Neural progenitor cell (in vitro differentiated cells): ENCODE results near the gene SUGCT. TPM values are rescaled to one million over a fixed set of nuclear protein-coding genes. Genes with fewer than 3 reads are reported as not detected.
A peak's percentile ranks its signal among the peaks of the same experiment; 100 is the strongest.

ENCODE experiments used
- DNase-seq: peaks from one replicate; pipeline ENCODE4 v3.0.0-alpha.2; 2016; ENCODE audit warnings: low spot score
- H2AFZ ChIP-seq: fragments of 200-600 bp; sonication (generic); replicated peaks from 2 replicates; pipeline ENCODE4 v1.6.1; 2016; ENCODE audit warnings: antibody characterized with exemption
- H3F3A ChIP-seq: fragments of 200-600 bp; sonication (generic); 2 replicates; pipeline ENCODE4 v1.6.1; 2016; ENCODE audit warnings: antibody characterized with exemption, low read depth
- H3K27ac ChIP-seq: fragments of 200-600 bp; sonication (generic); 2 replicates; pipeline ENCODE4 v1.5.1; 2016; ENCODE audit warnings: mild to moderate bottlenecking
- H3K27me3 ChIP-seq: fragments of 200-600 bp; sonication (generic); 2 replicates; pipeline ENCODE4 v1.6.1; 2016; ENCODE audit warnings: mild to moderate bottlenecking, moderate library complexity
- H3K36me3 ChIP-seq: fragments of 200-600 bp; sonication (generic); 2 replicates; pipeline ENCODE4 v1.5.1; 2016
- H3K4me1 ChIP-seq: fragments of 200-600 bp; sonication (generic); 2 replicates; pipeline ENCODE4 v1.6.1; 2016; ENCODE audit warnings: mixed run types
- H3K4me2 ChIP-seq: fragments of 200-600 bp; sonication (generic); 2 replicates; pipeline ENCODE4 v1.6.1; 2016
- H3K4me3 ChIP-seq: fragments of 200-600 bp; sonication (generic); 2 replicates; pipeline ENCODE4 v1.5.1; 2016
- H3K79me2 ChIP-seq: fragments of 200-600 bp; sonication (generic); 2 replicates; pipeline ENCODE4 v1.6.1; 2016; ENCODE audit warnings: low read depth
- H3K9ac ChIP-seq: fragments of 200-600 bp; sonication (generic); 2 replicates; pipeline ENCODE4 v1.6.1; 2016
- H3K9me3 ChIP-seq: fragments of 200-600 bp; sonication (generic); 2 replicates; pipeline ENCODE4 v1.5.1; 2016; ENCODE audit warnings: low read depth
- H4K20me1 ChIP-seq: fragments of 200-600 bp; sonication (generic); 2 replicates; pipeline ENCODE4 v1.6.1; 2016; ENCODE audit warnings: low read depth
- H3K27ac Mint-ChIP-seq: 3 replicates; pipeline ENCODE4 v1.8.0; 2021; ENCODE audit warnings: mixed read lengths
- H3K27me3 Mint-ChIP-seq: 2 replicates; pipeline ENCODE4 v1.8.0; 2022; ENCODE audit warnings: low read depth, mild to moderate bottlenecking, inconsistent platforms, moderate library complexity, mixed read lengths; ENCODE audit not compliant: insufficient read depth
- H3K36me3 Mint-ChIP-seq: 3 replicates; pipeline ENCODE4 v1.8.0; 2021; ENCODE audit warnings: mixed read lengths
- H3K4me1 Mint-ChIP-seq: 3 replicates; pipeline ENCODE4 v1.8.0; 2021; ENCODE audit warnings: mixed read lengths
- H3K4me3 Mint-ChIP-seq: 3 replicates; pipeline ENCODE4 v1.8.0; 2021; ENCODE audit warnings: mild to moderate bottlenecking, moderate library complexity, mixed read lengths
- H3K9me3 Mint-ChIP-seq: 3 replicates; pipeline ENCODE4 v1.8.0; 2020; ENCODE audit warnings: mixed read lengths
- EZH2 ChIP-seq: fragments of 200-600 bp; sonication (generic); IDR thresholded peaks from 2 replicates; pipeline ENCODE4 v1.6.1; 2017; ENCODE audit warnings: antibody characterized with exemption, mild to moderate bottlenecking, moderate library complexity
- EZH2phosphoT487 ChIP-seq: fragments of 200-600 bp; sonication (generic); IDR thresholded peaks from 2 replicates; pipeline ENCODE4 v1.6.1; 2017; ENCODE audit warnings: antibody characterized with exemption
- total RNA-seq: library from RNA; depleted of rRNA; stranded (reverse); fragments of >200 nt; gene quantifications from 2 replicates; pipeline ENCODE4 v1.2.3, GENCODE V29; 2015; ENCODE audit warnings: low replicate concordance
- TF ChIP-seq, protein P1 (sequence below): fragments of 200-600 bp; sonication (generic); IDR thresholded peaks from 2 replicates; pipeline ENCODE4 v1.5.1; 2017; ENCODE audit warnings: antibody characterized with exemption, mild to moderate bottlenecking

The SUGCT gene
- total RNA-seq, 1 donor from 2014 or later = 10.1 TPM

DNA sequence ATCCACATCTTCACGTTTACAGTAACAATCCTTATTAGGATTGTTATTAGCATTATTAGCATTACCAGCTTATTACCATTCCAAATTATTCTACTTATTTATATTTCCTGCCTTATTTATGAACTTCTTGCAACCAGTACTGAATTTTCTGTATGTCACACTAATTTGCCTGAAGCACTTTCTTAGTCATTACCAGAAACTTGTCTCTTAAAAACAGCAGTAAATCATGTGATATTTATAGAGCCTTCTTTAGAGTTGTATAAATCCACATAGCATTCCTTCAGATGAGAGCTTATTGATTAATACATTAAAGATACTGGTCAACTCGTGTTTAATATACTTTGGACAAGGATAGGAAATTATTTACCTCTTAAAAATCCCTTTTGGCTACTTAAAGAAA, 618.6 kb downstream of the SUGCT start:
- H3K36me3 ChIP-seq = no peaks in the 10 kb centered on the region
- H3K9me3 Mint-ChIP-seq = no peaks in the 10 kb centered on the region
- H3K4me3 Mint-ChIP-seq = no peak overlapping the region
- no peak for DNase-seq
- H3K36me3 Mint-ChIP-seq = no peaks in the 10 kb centered on the region
- no peaks in the 10 kb centered on the region for H3K79me2 ChIP-seq
- peaks cover 2% of the 10 kb centered on the region for H3K27me3 Mint-ChIP-seq
- no peak overlapping the region for H3K27ac Mint-ChIP-seq
- TF ChIP-seq EZH2phosphoT487 (no peak), EZH2 (no peak)
- TF ChIP-seq, protein P1, sequence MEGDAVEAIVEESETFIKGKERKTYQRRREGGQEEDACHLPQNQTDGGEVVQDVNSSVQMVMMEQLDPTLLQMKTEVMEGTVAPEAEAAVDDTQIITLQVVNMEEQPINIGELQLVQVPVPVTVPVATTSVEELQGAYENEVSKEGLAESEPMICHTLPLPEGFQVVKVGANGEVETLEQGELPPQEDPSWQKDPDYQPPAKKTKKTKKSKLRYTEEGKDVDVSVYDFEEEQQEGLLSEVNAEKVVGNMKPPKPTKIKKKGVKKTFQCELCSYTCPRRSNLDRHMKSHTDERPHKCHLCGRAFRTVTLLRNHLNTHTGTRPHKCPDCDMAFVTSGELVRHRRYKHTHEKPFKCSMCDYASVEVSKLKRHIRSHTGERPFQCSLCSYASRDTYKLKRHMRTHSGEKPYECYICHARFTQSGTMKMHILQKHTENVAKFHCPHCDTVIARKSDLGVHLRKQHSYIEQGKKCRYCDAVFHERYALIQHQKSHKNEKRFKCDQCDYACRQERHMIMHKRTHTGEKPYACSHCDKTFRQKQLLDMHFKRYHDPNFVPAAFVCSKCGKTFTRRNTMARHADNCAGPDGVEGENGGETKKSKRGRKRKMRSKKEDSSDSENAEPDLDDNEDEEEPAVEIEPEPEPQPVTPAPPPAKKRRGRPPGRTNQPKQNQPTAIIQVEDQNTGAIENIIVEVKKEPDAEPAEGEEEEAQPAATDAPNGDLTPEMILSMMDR = no peak
- no peak overlapping the region for H2AFZ ChIP-seq
- no peaks in the 10 kb centered on the region for H4K20me1 ChIP-seq
- H3K4me3 ChIP-seq = no peak overlapping the region
- H3K4me1 ChIP-seq = peaks cover 23% of the 10 kb centered on the region
- no peak overlapping the region for H3K27ac ChIP-seq
- H3K9me3 ChIP-seq = no peaks in the 10 kb centered on the region
- H3K9ac ChIP-seq = no peak overlapping the region
- peaks cover 8% of the 10 kb centered on the region for H3K4me1 Mint-ChIP-seq
- peaks cover 2% of the 10 kb centered on the region for H3F3A ChIP-seq
- H3K27me3 ChIP-seq = no peaks in the 10 kb centered on the region
- no peak overlapping the region for H3K4me2 ChIP-seq

GRCh38 chr7:40755438-40755837, 620.6 kb downstream of the SUGCT start:
- Mint-ChIP-seq H3K36me3 (no peaks in the 10 kb centered on the region), H3K27ac (no peak overlapping the region)
- H3K27ac ChIP-seq = no peak overlapping the region

GRCh38 chr7:40757109-40757508, 622.3 kb downstream of the SUGCT start:
- H3K4me3 ChIP-seq = no peak overlapping the region
- TF ChIP-seq EZH2 (no peak), EZH2phosphoT487 (no peak)
- TF ChIP-seq, protein P1 = no peak
- Mint-ChIP-seq H3K36me3 (no peaks in the 10 kb centered on the region), H3K4me1 (peaks cover 17% of the 10 kb centered on the region), H3K9me3 (no peaks in the 10 kb centered on the region), H3K27me3 (peaks cover 6% of the 10 kb centered on the region), H3K27ac (no peak overlapping the region), H3K4me3 (no peak overlapping the region)
- no peaks in the 10 kb centered on the region for H3K36me3 ChIP-seq
- peak; percentile 62 for DNase-seq
- H3K9me3 ChIP-seq = no peaks in the 10 kb centered on the region
- no peak overlapping the region for H3K9ac ChIP-seq
- peaks cover 8% of the 10 kb centered on the region for H3F3A ChIP-seq
- peak overlapping the region; percentile 7 for H3K4me2 ChIP-seq
- H3K27me3 ChIP-seq = no peaks in the 10 kb centered on the region
- H2AFZ ChIP-seq = no peak overlapping the region
- peaks cover 5% of the 10 kb centered on the region for H4K20me1 ChIP-seq
- peaks cover 40% of the 10 kb centered on the region for H3K4me1 ChIP-seq
- H3K27ac ChIP-seq = no peak overlapping the region
- H3K79me2 ChIP-seq = no peaks in the 10 kb centered on the region

More at GRCh38 chr7:40755438-40755837, 620.6 kb downstream of the SUGCT start:
- no peaks in the 10 kb centered on the region for H3K9me3 Mint-ChIP-seq
- Histone ChIP-seq H4K20me1 (peaks cover 5% of the 10 kb centered on the region), H3K9me3 (no peaks in the 10 kb centered on the region), H3K27me3 (no peaks in the 10 kb centered on the region), H3K4me3 (no peak overlapping the region), H3K4me1 (peaks cover 31% of the 10 kb centered on the region), H3K36me3 (no peaks in the 10 kb centered on the region), H3F3A (peaks cover 8% of the 10 kb centered on the region), H3K4me2 (no peak overlapping the region), H3K9ac (no peak overlapping the region), H2AFZ (no peak overlapping the region), H3K79me2 (no peaks in the 10 kb centered on the region)
- H3K4me1 Mint-ChIP-seq = peaks cover 11% of the 10 kb centered on the region
- TF ChIP-seq EZH2 = no peak
- TF ChIP-seq, protein P1 = no peak
- no peak for TF ChIP-seq EZH2phosphoT487
- no peak for DNase-seq
- H3K27me3 Mint-ChIP-seq = peaks cover 2% of the 10 kb centered on the region
- H3K4me3 Mint-ChIP-seq = no peak overlapping the region
